ENCODE data around the gene ZDHHC19.
"Not testable (repeated sequence)": the region's sequence is repeated elsewhere in the genome, so short reads cannot be mapped to it uniquely, and the experiment has no call there.

Gene ZDHHC19, protein sequence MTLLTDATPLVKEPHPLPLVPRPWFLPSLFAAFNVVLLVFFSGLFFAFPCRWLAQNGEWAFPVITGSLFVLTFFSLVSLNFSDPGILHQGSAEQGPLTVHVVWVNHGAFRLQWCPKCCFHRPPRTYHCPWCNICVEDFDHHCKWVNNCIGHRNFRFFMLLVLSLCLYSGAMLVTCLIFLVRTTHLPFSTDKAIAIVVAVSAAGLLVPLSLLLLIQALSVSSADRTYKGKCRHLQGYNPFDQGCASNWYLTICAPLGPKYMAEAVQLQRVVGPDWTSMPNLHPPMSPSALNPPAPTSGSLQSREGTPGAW

DNA sequence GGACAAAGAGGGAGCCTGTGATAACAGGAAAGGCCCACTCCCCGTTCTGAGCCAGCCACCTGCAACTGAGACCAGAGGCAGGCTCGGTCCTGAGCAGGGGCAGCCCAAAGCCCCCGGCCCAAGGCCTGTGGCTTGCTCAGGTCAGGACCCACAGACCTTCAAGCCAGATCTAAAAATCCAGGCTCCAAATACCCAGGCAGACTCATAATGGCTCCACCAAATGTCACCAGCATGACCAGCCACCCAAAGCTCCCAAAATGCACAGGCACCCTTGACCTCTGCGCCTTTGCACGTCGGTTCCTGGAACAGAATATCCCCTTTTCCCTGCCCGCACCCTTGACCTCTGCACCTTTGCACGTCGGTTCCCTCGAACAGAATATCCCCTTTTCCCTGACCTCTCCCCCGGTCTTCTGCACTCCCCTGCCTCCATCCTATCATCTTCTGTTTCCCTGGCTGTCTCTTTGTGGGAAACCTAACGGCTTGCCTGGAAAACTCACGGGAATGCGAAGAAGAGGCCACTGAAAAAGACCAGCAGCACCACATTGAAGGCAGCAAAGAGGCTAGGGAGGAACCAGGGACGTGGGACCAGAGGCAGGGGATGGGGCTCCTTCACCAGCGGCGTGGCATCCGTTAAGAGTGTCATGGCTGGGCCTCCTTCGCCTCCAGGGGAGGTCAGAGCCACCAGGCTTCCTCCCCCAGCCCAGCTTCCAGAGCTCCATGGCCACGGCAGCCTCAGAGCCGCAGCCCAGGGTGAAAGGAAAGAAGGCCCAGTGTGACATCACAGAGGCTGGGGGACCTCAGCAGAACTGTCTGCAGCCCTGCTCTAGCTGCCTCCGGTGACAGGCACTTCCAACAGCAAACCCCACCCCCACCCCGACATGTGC, at the start of gene ZDHHC19:
ZDHHC19 (minus strand) TSS at position 728 of the 884 bp plus-strand sequence; CDS start at position 643, 85 bp downstream.
- DNase-seq (ENCODE audit: low spot score), result no peak

DNA sequence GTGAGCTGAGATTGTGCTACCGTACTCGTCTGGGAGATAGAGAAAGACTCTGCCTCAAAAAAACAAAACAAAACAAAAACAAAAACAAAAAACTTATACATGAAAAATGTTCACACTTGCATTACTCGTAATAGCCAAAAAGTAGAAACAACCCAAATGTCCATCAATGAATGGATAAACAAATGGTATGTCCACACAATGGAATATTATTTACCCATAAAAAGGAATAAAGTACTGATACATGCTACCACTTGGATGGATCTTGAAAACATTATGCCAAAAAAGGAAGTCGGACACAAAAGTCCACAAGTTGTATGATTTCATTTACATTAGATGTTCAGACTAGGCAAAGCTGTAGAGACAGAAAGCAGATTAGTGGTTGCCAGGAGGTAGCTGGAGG, 49.6 kb upstream of the ZDHHC19 start:
- DNase-seq (ENCODE audit: low spot score), result no peak

DNA sequence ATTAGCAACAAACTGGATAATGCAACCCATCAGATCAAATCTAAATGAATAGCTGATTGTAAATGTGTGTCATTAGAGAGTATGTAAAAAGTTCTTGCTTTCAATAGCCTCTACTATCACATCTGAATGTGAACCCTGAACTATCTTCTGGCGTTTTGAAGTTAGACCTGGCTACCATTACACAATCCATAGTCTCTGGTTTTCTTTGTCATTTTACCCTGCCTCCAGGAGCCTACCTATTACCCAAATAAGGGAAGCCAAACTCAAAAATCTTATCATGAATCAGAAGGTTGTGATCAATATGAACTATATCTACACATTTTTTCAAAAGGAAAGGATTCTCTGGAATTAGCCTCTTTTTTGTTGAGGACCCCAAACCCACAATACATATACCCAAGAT, 44.6 kb upstream of the ZDHHC19 start:
- DNase-seq (ENCODE audit: low spot score), result no peak

DNA sequence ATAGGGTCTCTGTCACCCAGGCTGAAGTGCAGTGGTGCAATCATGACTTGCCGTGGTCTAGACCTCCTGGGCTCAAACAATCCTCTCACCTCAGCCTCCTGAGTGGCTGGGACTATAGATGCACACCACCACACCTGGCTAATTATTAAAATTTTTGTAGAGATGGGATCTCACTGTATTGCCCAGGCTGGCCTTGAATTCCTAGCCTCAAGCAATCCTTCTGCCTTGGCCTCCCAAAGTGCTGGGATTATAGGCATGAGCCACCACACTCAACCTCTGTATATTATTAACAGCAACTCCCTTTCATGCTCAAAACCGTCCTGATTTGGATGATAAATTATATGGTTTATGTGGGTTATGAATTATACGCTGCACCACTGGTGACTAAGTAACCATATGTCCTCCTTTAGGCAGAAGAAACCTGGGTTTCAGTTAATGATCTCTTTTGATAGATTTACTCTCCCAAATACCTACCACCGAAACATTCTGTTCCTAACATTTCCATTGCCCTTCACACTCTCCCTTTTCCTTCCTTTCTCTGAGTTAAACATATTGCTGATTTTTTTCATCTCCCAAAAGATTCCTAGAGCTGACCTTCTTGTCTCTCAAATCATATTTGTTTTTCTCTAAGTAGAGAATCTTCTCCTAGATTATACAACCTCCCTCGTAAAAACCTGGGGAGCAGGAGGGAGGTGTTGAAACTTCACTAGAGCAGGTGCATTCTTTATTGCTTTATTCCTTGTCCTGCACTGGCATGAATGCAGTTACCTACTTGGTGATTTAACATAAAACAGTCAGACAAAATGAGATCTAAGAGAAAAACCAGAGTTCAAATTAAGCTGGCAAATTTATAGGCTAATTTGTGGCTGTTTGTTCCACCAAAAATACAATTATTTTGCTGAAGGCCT, 43.4 kb upstream of the ZDHHC19 start:
- DNase-seq (ENCODE audit: low spot score), result no peak

DNA sequence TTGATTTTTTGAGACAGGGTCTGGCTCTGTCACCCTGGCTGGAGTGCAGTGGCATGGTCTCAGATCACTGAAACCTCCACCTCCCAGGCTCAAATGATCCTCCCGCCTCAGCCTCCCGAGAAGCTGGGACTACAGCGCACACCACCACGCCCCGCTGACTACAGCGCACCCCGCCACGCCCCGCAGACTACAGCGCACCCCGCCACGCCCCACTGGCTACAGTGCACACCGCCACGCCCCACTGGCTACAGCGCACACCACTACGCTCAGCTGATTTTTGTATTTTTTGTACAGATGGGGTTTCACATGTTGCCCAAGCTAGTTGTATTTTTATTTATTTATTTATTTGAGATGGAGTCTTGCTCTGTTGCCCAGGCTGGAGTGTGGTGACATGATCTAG, 40.7 kb upstream of the ZDHHC19 start:
- no peak for DNase-seq (ENCODE audit: low spot score)

DNA sequence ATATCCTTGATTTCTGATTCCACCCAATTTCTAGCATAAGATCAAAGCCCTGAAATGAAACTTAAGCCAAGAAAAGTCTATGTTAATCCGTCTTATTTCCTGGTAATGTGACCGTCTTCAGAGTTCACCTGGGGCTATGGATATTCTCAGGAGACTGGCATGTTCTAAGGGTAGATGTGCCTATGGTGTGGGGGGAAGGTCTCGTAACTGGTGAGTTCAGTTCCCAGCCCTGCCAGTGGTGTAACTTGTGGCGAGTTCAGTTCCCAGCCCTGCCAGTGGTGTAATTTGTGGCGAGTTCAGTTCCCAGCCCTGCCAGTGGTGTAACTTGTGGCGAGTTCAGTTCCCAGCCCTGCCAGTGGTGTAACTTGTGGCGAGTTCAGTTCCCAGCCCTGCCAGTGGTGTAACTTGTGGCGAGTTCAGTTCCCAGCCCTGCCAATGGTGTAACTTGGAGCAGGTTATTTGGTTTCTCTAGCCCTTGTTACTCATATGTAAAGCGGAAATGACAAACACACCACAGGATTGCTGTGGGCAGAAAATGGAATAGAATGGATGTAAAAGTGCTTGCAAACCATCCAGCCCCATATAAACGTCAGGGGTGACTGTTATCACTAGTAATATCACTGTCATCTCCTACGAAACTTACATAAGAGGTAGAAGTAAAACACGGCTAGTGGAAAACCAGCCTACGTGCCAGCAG, 35.6 kb upstream of the ZDHHC19 start:
- peak; percentile 32 for DNase-seq (ENCODE audit: low spot score)

DNA sequence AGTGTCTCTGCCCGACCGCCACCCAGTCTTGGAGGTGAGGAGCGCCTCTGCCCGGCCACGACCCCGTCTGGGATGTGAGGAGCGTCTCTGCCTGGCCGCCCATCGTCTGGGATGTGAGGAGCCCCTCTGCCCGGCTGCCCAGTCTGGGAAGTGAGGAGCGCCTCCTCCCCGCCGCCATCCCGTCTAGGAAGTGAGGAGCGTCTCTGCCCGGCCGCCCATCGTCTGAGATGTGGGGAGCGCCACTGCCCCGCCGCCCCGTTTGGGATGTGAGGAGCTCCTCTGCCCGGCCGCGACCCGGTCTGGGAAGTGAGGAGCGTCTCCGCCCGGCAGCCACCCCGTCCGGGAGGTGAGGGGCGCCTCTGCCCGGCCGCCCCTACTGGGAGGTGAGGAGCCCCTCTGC, 33.0 kb upstream of the ZDHHC19 start:
- DNase-seq (ENCODE audit: low spot score), result not testable (repeated sequence)

DNA sequence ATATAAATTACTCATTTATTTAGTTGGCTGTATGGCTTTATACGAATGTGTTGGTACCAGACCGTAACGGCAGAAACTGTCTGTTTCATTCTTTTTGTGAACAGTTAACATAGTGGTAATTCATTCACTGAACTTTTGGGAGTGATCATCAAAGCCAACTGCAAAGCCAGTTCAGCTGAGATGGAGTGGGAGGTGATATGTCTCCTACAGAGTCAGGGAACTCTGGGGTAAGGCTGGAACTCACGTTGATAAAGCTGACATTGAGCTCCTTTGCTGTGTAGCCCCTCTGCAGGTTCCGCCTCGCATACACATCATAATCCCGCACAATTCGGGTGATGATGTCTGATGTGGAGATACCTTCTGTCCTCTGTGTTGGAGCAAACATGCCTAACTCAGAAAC, 30.5 kb upstream of the ZDHHC19 start:
- no peak for DNase-seq (ENCODE audit: low spot score)

DNA sequence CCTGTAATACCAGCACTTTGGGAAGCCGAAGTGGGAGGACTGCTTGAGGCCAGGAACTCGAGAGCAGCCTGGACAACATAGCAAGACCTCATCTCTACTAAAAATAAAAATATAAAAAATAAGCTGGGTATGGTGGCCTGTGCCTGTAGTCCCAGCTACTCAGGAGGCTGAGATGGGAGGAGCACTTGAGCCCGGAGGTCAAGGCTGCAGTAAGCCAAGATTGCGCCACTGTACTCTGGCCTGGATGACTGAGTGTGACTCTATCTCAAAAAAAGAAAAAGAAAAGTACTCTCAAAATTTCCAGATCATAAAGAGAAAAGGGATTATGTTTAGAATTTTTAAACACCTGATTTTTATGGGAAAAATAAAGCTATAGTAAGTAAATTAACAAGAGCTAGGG, 29.2 kb upstream of the ZDHHC19 start:
- no peak for DNase-seq (ENCODE audit: low spot score)

DNA sequence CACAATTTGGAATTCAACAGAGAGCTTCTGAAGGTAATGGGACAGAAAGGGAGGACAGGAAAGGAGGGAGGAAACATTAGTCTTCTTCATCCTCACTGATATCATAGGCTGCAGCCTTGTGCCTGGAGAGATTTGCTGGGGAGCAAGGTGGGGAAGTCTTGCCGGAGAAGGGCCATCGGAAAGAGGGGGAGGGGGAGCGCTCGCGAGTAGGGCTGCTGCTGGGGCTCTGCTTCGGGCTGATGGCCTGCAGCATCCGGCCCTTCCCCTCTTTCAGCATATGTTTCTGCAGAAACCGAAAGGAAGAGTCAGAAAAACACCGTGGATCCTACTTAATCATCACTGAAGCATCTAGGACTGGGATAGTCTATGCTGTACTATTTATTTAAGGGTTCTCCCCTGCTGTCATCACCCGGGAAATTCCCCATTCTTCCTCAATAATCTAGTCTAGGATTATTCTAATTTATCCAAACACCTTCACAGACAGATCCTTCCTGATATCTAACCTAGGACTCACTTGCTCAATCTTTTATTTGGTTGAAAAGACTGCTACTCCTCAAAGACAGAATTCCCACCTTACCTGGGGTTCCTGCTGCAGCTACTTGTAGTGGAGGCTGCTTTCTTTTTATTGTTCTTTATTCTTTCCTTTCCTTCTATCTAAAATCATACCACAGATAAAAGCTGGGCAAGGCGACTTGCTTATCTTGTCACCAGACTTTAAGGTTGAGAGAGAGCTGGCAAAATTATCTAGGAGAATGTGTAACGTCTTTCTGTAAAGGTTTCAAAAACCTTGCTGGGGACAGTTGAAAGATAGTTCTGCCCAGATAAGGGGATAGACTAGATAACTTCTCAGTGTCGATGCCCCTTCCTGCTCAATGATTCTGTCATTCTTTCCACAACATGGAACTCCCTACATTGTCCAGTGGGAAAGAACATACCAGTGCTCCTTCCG, 27.7 kb upstream of the ZDHHC19 start:
- no peak for DNase-seq (ENCODE audit: low spot score)

DNA sequence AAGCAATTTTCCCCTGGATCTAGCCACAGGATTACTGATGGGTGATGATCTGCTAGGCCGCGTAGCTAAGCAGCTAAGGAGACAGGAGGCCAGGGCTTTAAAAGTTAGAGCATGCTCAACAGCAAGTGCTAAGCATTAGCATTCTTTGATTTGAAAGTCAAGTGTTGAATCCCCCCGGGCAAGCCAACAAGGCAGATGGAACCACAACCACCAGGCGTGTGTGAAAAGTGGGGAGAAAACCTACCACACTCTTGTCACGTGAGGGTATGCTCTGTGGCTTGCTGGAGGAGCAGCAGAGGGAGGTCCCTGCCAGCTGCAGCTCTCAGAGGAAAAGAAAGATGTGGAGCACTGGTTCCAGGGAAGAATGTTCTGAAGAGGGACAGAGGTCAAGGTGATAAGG, 26.0 kb upstream of the ZDHHC19 start:
- no peak for DNase-seq (ENCODE audit: low spot score)

DNA sequence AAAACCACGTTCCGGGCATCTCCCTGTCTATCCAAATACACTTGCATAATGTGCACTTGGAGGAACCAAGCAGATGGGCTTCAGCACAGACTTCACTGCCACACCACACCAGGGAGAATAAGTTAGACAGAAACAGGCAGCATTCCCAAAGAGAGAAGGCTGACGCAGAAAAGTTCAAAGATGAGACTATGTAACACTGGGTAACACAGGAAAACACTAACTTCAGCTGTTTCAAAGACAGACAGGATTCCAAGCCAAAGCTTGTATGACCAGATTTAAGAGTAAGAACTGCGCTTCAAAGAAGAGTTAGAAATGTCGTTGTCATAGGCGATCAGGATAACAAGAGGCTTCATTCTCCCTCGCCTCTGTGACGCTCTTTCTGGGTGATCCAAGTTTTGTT, 25.0 kb upstream of the ZDHHC19 start:
- no peak for DNase-seq (ENCODE audit: low spot score)

DNA sequence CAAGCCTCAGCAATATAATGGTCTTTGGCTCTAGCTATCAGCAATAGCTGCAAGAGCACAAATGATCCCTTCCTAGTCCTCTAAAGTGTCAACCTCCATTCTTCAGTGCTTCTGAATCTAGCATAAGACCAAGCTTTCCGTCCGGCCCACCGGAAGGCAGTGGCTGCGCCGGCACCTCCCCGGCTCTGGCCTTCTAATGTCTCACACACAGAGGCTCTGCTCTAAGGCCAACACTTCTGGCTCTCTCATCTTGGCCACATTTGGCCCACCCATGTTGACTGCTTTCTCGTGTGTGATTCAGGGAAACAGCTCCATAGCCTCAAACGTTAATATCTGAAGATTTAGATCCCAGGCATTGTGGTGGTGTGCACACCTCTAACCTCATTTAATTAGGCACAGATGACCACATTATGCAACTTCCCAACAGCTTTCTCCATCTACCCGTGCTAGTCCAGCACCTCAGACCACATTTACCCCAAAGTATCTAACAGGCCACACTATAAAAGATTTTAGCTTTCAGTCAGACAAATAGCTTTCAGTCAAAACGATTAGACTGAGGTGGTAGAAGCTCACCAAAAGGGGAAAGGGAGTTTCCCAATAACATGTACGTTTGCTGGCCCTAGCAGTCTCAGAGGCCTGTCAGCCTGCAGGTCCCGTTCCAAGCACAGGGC, 24.4 kb upstream of the ZDHHC19 start:
- DNase-seq (ENCODE audit: low spot score), result no peak

DNA sequence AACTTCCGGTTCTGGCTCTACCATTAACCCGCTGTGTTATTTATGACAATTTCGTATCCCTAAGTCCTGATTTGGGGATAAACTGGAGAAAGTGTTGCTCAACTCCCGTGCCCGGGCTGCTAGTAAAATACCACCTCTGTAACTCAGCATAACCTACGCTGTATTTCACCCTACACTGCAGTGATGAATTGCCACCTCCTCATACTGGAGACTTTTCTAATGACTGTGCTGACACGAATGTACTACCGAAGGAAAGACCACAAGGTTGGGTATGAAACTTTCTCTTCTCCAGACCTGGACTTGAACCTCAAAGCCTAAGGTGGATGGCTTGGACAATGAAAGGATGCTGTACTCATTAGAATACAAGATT, 21.7 kb upstream of the ZDHHC19 start:
- DNase-seq (ENCODE audit: low spot score), result no peak

DNA sequence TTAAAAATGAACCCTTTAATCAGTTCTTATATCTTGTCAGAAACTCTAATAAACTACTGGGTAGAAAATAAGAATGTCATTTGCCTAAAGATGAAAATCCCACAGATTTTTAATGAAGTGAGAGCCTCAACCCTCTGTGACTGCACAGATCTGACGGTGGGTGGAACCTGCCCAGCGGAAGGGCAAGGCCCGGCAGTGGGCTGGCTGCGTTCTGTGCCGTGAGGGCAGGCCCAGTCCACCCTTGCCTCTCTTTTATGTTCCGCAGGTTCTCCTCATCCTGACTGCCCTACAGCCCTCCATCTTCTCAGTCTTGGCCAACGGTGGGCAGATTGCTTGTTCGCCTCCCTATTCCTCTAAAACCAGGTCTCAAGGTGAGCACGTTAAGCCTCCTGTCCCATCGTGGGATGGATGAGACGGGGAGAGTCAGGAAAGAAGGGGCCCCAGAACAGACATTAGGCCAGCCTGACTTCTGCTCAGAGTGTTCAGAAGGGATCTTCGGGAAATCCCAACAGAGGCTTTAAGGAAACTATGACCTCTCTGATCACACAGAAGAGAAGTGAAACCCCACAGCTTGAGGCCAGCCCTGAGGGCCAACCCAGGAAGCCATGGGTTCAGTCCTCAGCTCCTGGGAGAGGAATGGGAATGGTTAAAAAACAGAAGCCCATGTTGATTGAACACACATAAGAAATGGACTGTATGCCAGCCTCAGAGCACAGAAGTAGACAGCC, 21.1 kb upstream of the ZDHHC19 start:
- DNase-seq (ENCODE audit: low spot score), result no peak

DNA sequence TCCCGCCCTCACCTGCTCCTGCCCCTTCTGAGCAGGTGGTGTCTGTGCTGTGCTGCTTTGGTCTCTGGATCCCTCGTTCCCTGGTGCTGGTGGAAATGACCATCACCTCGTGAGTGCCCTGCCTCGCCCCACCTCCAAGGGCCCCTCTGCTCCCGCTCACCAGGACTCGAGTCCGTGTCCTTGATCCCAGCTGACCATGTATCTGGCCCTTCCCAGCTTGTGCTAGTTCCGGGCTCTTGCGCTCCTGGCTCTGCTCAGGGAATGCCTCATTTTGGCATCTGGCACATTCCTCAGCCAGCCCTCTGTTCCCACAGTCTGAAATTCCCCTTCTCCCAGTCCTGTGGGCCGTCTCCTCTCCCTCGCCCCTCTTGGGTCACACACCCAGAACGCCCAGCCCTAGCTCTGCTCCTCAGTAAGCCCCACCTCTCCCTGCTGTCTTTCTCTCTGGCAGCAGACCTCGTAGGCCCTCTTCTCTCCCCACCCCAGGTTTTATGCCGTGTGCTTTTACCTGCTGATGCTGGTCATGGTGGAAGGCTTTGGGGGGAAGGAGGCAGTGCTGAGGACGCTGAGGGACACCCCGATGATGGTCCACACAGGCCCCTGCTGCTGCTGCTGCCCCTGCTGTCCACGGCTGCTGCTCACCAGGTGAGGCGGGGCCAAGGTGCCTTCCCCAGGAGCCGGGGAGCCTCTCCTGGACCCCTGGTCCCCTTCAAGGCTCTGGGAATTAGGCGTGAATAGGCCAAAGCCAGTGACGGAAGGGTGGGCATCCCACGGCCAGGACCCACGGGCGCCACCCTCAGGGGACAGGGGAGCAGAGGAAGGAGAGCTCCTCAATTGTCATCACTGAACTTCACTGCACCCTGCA, 16.7 kb upstream of the ZDHHC19 start:
- DNase-seq (ENCODE audit: low spot score), result peak; percentile 72

DNA sequence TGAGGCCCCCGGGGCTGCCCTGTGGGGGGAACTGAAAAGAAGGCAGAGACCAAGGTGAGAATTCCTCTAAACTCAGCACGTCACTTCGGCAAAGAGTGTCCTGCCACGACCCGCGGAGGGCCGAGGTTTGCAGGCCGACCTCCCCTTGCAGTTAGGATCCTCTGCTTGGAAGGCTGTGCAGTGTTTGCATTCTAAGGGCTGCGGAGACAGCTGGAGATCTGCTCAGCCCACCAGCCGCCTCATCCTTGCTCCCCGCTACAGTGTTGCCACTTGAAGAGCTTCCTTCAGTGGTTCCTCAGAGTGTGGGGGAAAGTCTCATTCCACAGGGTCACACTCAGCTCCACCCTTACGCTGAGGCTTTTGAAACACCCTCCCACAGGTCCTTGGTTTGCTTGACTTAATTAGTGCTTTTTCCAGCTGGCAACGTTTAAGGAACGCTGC, 15.9 kb upstream of the ZDHHC19 start:
- no peak for DNase-seq (ENCODE audit: low spot score)

DNA sequence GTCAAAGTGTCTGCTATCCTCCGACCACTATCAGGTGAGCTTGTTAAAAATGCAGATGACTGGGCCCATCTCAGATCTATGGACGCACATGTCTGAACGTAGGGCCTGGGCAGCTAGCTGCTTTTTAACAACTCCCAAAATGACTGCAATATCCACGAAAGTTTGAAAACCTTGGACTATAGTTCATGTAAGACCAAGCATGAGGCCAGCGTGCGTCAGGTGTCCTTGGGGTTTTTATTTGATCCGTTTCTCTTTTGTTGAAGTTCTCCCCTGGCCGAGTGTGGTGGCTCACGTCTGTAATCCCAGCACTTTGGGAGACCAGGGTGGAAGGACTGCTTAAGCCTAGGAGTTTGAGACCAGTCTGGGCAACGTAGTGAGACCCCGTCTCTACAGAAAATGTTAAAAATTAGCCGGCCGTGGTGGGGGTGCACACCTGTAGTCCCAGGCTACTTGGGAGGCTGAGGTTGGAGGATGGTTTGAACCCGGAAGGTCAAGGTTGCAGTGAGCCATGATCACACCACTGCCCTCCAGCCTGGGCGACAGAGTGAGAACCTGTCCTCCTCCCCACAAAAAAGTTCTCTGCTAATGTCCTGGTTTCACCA, 14.7 kb upstream of the ZDHHC19 start:
- no peak for DNase-seq (ENCODE audit: low spot score)

Data from hepatic stellate cell (primary cell).